Stimulated activated naive B cell treated with anti-CD40 and anti-IgM and Interleukin-4, amounts not matched to agents 10 μg/mL and 1 μg/mL and 100 μg/mL, for 72 hours (primary cell): Measurements from ENCODE around the gene SPC24.
A peak's percentile ranks its signal among the peaks of the same experiment; 100 is the strongest.
"Not testable (repeated sequence)": the region's sequence is repeated elsewhere in the genome, so short reads cannot be mapped to it uniquely, and the experiment has no call there.

Experiments used
- ATAC-seq, 2 donors: fragments of 150-1000 bp; cut with Tn5 transposase; replicated peaks; 2 replicates each; pipeline ENCODE4 v1.10.0; 2021; ENCODE audit warnings: moderate library complexity in 1 of 2
- DNase-seq: peaks from one replicate; pipeline ENCODE4 v3.0.0; 2021
- H3K27ac Mint-ChIP-seq: one replicate; pipeline ENCODE4 v1.8.0; 2022; ENCODE audit warnings: mild to moderate bottlenecking, mixed read lengths
- H3K27me3 Mint-ChIP-seq, 2 donors: one replicate each; pipeline ENCODE4 v1.8.0; 2022; ENCODE audit warnings: mixed read lengths in 2 of 2
- H3K36me3 Mint-ChIP-seq, 2 donors: one replicate each; pipeline ENCODE4 v1.8.0; 2022; ENCODE audit warnings: mixed read lengths in 2 of 2, mild to moderate bottlenecking in 1 of 2
- H3K4me1 Mint-ChIP-seq, 2 donors: one replicate each; pipeline ENCODE4 v1.8.0; 2022; ENCODE audit warnings: mixed read lengths in 2 of 2, mild to moderate bottlenecking in 1 of 2
- H3K4me3 Mint-ChIP-seq, 2 donors: one replicate each; pipeline ENCODE4 v1.8.0; 2022; ENCODE audit warnings: mild to moderate bottlenecking in 2 of 2, mixed read lengths in 2 of 2, moderate library complexity in 1 of 2
- H3K9me3 Mint-ChIP-seq, 2 donors: one replicate each; pipeline ENCODE4 v1.8.0; 2022; ENCODE audit warnings: mixed read lengths in 2 of 2, mild to moderate bottlenecking in 1 of 2

SPC24 gene

GRCh38 chr19:11164879-11165406 lies 9.4 kb upstream of the SPC24 start:
- H3K27ac Mint-ChIP-seq, result no peak overlapping the region
- no peak for DNase-seq
- no peaks in the 10 kb centered on the region for H3K4me1 Mint-ChIP-seq
- H3K36me3 Mint-ChIP-seq, result peaks cover 0 to 1% of the 10 kb centered on the region in 2 donors
- H3K4me3 Mint-ChIP-seq, result no peak overlapping the region
- H3K27me3 Mint-ChIP-seq, result peaks cover 0 to 3% of the 10 kb centered on the region in 2 donors
- ATAC-seq, result no peak
- H3K9me3 Mint-ChIP-seq, result peaks cover 0 to 1% of the 10 kb centered on the region in 2 donors

- H3K36me3 Mint-ChIP-seq, result peaks cover 0 to 1% of the 10 kb centered on the region in 2 donors
- H3K27ac Mint-ChIP-seq, result no peak overlapping the region
- peaks cover 0 to 3% of the 10 kb centered on the region in 2 donors for H3K27me3 Mint-ChIP-seq
- no peak overlapping the region for H3K4me3 Mint-ChIP-seq
- H3K4me1 Mint-ChIP-seq, result no peaks in the 10 kb centered on the region
- ATAC-seq (no peak), DNase-seq (no peak)
- H3K9me3 Mint-ChIP-seq, result peaks cover 0 to 1% of the 10 kb centered on the region in 2 donors
Measured at GRCh38 chr19:11164296-11164695, 8.7 kb upstream of the SPC24 start.

GRCh38 chr19:11160440-11160768 lies 4.8 kb upstream of the SPC24 start:
- not testable (repeated sequence) for ATAC-seq, H3K4me3 Mint-ChIP-seq, H3K9me3 Mint-ChIP-seq, DNase-seq, H3K27me3 Mint-ChIP-seq, H3K27ac Mint-ChIP-seq, H3K36me3 Mint-ChIP-seq, H3K4me1 Mint-ChIP-seq

- ATAC-seq, result no peak
- no peak overlapping the region for H3K27ac Mint-ChIP-seq
- peaks cover 0 to 10% of the 10 kb centered on the region in 2 donors for H3K4me1 Mint-ChIP-seq
- no peak overlapping the region for H3K4me3 Mint-ChIP-seq
- H3K27me3 Mint-ChIP-seq, result peaks cover 0 to 1% of the 10 kb centered on the region in 2 donors
- DNase-seq, result no peak
- H3K9me3 Mint-ChIP-seq, result peaks cover 0 to 1% of the 10 kb centered on the region in 2 donors
- no peaks in the 10 kb centered on the region for H3K36me3 Mint-ChIP-seq
Measured at GRCh38 chr19:11159598-11160439, 4.2 kb upstream of the SPC24 start.

GRCh38 chr19:11154683-11155047 lies 917 bp downstream of the SPC24 start:
- Mint-ChIP-seq H3K27ac (peak overlapping the region; percentile 26), H3K4me3 (peak overlapping the region; percentile 88 to 97), H3K9me3 (no peaks in the 10 kb centered on the region), H3K27me3 (peaks cover 6 to 7% of the 10 kb centered on the region in 2 donors), H3K36me3 (no peaks in the 10 kb centered on the region), H3K4me1 (peaks cover 4 to 16% of the 10 kb centered on the region in 2 donors)
- ATAC-seq (no peak), DNase-seq (no peak)

- Mint-ChIP-seq H3K9me3 (no peaks in the 10 kb centered on the region), H3K4me1 (peaks cover 4 to 16% of the 10 kb centered on the region in 2 donors), H3K27me3 (peaks cover 6 to 7% of the 10 kb centered on the region in 2 donors), H3K36me3 (no peaks in the 10 kb centered on the region), H3K27ac (no peak overlapping the region), H3K4me3 (no peak overlapping the region)
- no peak for DNase-seq
- no peak for ATAC-seq
Measured at GRCh38 chr19:11152318-11153062, 3.1 kb downstream of the SPC24 start.

GRCh38 chr19:11151181-11151580 lies 4.4 kb downstream of the SPC24 start:
- H3K4me3 Mint-ChIP-seq, result no peak overlapping the region
- H3K27ac Mint-ChIP-seq, result no peak overlapping the region
- no peak for ATAC-seq
- H3K27me3 Mint-ChIP-seq, result peaks cover 6 to 7% of the 10 kb centered on the region in 2 donors
- H3K36me3 Mint-ChIP-seq, result no peaks in the 10 kb centered on the region
- no peak for DNase-seq
- peaks cover 4 to 16% of the 10 kb centered on the region in 2 donors for H3K4me1 Mint-ChIP-seq
- H3K9me3 Mint-ChIP-seq, result no peaks in the 10 kb centered on the region

- Mint-ChIP-seq H3K36me3 (peaks cover 0 to 2% of the 10 kb centered on the region in 2 donors), H3K4me3 (no peak overlapping the region), H3K27me3 (no peaks in the 10 kb centered on the region), H3K4me1 (peaks cover 2 to 8% of the 10 kb centered on the region in 2 donors), H3K27ac (no peak overlapping the region), H3K9me3 (no peaks in the 10 kb centered on the region)
- ATAC-seq (no peak), DNase-seq (no peak)
Measured at GRCh38 chr19:11148001-11148400, 7.6 kb downstream of the SPC24 start.

GRCh38 chr19:11145536-11145924 lies 10.1 kb downstream of the SPC24 start:
- DNase-seq (no peak), ATAC-seq (no peak)
- H3K4me1 Mint-ChIP-seq, result peaks cover 5 to 18% of the 10 kb centered on the region in 2 donors
- H3K4me3 Mint-ChIP-seq, result no peak overlapping the region
- H3K27me3 Mint-ChIP-seq, result peaks cover 6 to 11% of the 10 kb centered on the region in 2 donors
- H3K9me3 Mint-ChIP-seq, result no peaks in the 10 kb centered on the region
- no peak overlapping the region for H3K27ac Mint-ChIP-seq
- peaks cover 0 to 2% of the 10 kb centered on the region in 2 donors for H3K36me3 Mint-ChIP-seq

- H3K9me3 Mint-ChIP-seq, result no peaks in the 10 kb centered on the region
- DNase-seq (no peak), ATAC-seq (no peak)
- no peak overlapping the region for H3K27ac Mint-ChIP-seq
- peaks cover 12 to 36% of the 10 kb centered on the region in 2 donors for H3K4me1 Mint-ChIP-seq
- peaks cover 0 to 2% of the 10 kb centered on the region in 2 donors for H3K36me3 Mint-ChIP-seq
- peak overlapping the region in 1 of 2 donors; percentile 28 for H3K4me3 Mint-ChIP-seq
- peaks cover 24 to 32% of the 10 kb centered on the region in 2 donors for H3K27me3 Mint-ChIP-seq
Measured at GRCh38 chr19:11142528-11143171, 12.9 kb downstream of the SPC24 start.

- no peaks in the 10 kb centered on the region for H3K9me3 Mint-ChIP-seq
- peaks cover 31 to 37% of the 10 kb centered on the region in 2 donors for H3K27me3 Mint-ChIP-seq
- no peak overlapping the region for H3K27ac Mint-ChIP-seq
- no peak for ATAC-seq
- peaks cover 14 to 40% of the 10 kb centered on the region in 2 donors for H3K4me1 Mint-ChIP-seq
- H3K4me3 Mint-ChIP-seq, result no peak overlapping the region
- peaks cover 0 to 2% of the 10 kb centered on the region in 2 donors for H3K36me3 Mint-ChIP-seq
- no peak for DNase-seq
Measured at GRCh38 chr19:11141937-11142527, 13.6 kb downstream of the SPC24 start.

- Mint-ChIP-seq H3K9me3 (no peaks in the 10 kb centered on the region), H3K4me3 (no peak overlapping the region), H3K27me3 (peaks cover 33 to 45% of the 10 kb centered on the region in 2 donors), H3K27ac (no peak overlapping the region), H3K36me3 (peaks cover 0 to 2% of the 10 kb centered on the region in 2 donors), H3K4me1 (peaks cover 14 to 40% of the 10 kb centered on the region in 2 donors)
- DNase-seq (no peak), ATAC-seq (no peak)
Measured at GRCh38 chr19:11140896-11141295, 14.7 kb downstream of the SPC24 start.

GRCh38 chr19:11140023-11140538 lies 15.5 kb downstream of the SPC24 start:
- Mint-ChIP-seq H3K4me1 (peaks cover 14 to 40% of the 10 kb centered on the region in 2 donors), H3K27me3 (peaks cover 33 to 45% of the 10 kb centered on the region in 2 donors)
- ATAC-seq, DNase-seq, H3K27ac Mint-ChIP-seq, H3K9me3 Mint-ChIP-seq, H3K36me3 Mint-ChIP-seq, H3K4me3 Mint-ChIP-seq: not testable (repeated sequence)
